Mammary epithelial cell (primary cell): Measurements from ENCODE around the gene FLG.
"Not testable (repeated sequence)": the region's sequence is repeated elsewhere in the genome, so short reads cannot be mapped to it uniquely, and the experiment has no call there.

Experiments
- EZH2 ChIP-seq: IDR thresholded peaks from 2 replicates; pipeline ENCODE4 v1.6.1; 2012; ENCODE audit warnings: low read length, inconsistent platforms, borderline replicate concordance
- TF ChIP-seq, protein P1 (sequence below), 2 donors: IDR thresholded peaks in 1 of 2; conservative IDR thresholded peaks in 1 of 2; 2 replicates each; pipeline ENCODE4 v1.5.1; 2011 to 2012; ENCODE audit warnings: inconsistent platforms in 2 of 2, low read length in 2 of 2, mild to moderate bottlenecking in 2 of 2, control low read depth in 1 of 2, low read depth in 1 of 2; ENCODE audit not compliant: insufficient read depth in 1 of 2; ENCODE audit errors: extremely low read depth in 1 of 2

GRCh38 chr1:152307970-152308369 lies 17.1 kb downstream of the FLG start:
- TF ChIP-seq, protein P1, sequence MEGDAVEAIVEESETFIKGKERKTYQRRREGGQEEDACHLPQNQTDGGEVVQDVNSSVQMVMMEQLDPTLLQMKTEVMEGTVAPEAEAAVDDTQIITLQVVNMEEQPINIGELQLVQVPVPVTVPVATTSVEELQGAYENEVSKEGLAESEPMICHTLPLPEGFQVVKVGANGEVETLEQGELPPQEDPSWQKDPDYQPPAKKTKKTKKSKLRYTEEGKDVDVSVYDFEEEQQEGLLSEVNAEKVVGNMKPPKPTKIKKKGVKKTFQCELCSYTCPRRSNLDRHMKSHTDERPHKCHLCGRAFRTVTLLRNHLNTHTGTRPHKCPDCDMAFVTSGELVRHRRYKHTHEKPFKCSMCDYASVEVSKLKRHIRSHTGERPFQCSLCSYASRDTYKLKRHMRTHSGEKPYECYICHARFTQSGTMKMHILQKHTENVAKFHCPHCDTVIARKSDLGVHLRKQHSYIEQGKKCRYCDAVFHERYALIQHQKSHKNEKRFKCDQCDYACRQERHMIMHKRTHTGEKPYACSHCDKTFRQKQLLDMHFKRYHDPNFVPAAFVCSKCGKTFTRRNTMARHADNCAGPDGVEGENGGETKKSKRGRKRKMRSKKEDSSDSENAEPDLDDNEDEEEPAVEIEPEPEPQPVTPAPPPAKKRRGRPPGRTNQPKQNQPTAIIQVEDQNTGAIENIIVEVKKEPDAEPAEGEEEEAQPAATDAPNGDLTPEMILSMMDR (conservative IDR thresholded peaks at IDR 0.05 in 1 of 2, IDR thresholded peaks at IDR 0.05 in 1 of 2; ENCODE audit: extremely low read depth in 1 of 2, insufficient read depth in 1 of 2, low read depth in 1 of 2, low read length in 2 of 2), result not testable (repeated sequence)
- TF ChIP-seq EZH2, result not testable (repeated sequence)
